Left colon (tissue), 2 donors: ENCODE measurements around the gene MACROD2. TPM values are rescaled to one million over a fixed set of nuclear protein-coding genes. Genes with fewer than 3 reads are reported as not detected.

Experiments
- ATAC-seq: fragments of 200-7000 bp; cut with Tn5 transposase; one replicate; pipeline ENCODE4 v1.9.1; 2020; ENCODE audit warnings: mild to moderate bottlenecking, moderate library complexity
- DNase-seq, 2 donors: peaks; one replicate each; pipeline ENCODE4 v3.0.0-alpha.2; 2020
- intact Hi-C, 2 donors: fragments of 100-400 bp; cut with DNase I in 1 of 2; cut with micrococcal nuclease in 1 of 2; formaldehyde crosslinking; loops; one replicate each; pipeline versions ENCODE4 v1.11.2 to v1.14.0; 2022; cut with DNase I, micrococcal nuclease
- total RNA-seq, 2 donors: library from RNA; stranded (reverse); fragmentation: NEBNext Ultra II Directional; extraction: Animal tissue kit (Norgen Biotek cat#: 25700); gene quantifications; one replicate each; pipeline ENCODE4 v1.2.1, GENCODE V29; 2021
- donor health status: DM: no; HTN: no; CAD: no.
- donor health status: DM: yes; HTN: yes; CAD: no.

Gene MACROD2
- total RNA-seq, 2 donors from 2014 or later = 5.2 to 6.6 TPM

- intact Hi-C loops = no loop called here
- ATAC-seq (no peak), DNase-seq (no peak)
These were observed 1704.9 kb downstream of the MACROD2 start for GRCh38 chr20:15700147-15700765.

GRCh38 chr20:15702161-15702560 lies 1706.8 kb downstream of the MACROD2 start:
- DNase-seq (no peak), ATAC-seq (no peak)
- intact Hi-C loops = no loop called here

DNA sequence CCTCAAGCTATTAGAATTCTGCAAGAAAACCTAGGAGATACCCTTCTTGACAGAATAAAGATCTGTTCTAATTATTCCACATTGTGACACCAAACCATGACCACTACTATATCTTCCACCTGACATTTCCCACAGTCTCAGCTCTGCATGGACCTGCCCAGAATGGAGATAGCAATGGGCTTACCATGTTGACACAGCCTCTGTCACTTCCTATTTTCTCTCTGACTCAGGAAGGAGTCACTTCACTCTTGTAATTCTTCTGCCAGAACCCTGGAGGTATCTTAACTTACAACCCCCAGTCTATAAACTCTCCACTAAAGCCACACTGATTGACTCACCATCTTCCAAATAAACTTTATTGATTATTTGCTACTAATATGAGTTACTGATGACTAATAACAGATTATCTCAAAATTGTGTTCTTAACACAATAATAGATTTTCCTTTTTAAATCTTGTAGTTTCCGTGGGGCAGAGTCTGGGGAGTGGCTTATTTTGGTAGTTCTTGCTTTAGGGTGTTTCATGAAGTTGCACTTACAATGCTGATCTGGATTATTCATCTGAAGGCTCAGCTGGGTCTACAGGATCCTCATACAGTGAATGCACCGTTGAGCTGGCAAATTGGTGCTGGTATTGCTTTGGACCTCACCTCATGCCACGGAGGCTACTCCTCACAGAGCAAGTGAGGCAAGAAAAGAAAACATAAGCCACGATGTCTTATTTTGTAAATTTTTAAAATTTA lies 1708.0 kb downstream of the MACROD2 start:
- no peak for ATAC-seq
- intact Hi-C loops = no loop called here

DNA sequence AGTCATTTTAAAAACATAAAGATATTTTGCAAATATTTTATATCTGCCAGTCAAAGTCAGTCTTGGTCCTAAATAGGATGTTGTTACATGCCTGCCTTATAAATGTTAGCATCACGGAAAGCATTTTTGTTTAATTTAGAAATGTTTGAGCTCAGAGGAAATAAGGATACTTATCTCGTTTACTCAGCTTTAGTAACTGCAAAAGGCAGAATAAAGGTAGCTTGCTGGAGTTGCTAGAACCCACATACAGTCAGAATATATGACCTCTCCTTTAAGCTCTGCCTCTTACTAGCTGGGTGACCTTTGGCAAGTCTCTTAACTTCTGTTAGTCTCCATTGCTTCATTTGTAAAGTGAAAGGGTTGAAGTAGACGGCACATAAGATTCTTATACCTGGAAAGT lies 1710.7 kb downstream of the MACROD2 start:
- DNase-seq (no peak), ATAC-seq (no peak)
- intact Hi-C loops = no loop called here

More for the DNA sequence above, 1708.0 kb downstream of the MACROD2 start:
- DNase-seq = no peak

DNA sequence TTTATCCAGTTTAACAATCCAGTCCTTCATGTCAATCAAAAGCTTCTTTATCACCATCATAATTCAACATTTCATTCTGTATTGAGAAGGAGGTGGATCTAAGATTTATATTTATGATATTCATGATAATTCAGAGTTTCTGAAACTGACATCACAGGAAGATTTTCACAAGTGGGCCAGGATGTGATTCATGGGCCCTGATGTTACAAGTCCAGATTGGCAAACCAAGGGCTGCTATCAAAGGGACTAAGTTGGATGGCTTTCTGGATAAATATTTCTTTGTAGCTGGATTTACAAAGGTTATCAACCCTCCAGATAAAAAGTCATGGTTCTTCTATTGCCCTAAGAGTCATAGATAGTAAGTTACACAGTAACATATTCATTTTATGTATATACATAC lies 1711.4 kb downstream of the MACROD2 start:
- ATAC-seq (no peak), DNase-seq (no peak)
- intact Hi-C loops = no loop called here

- peak in 1 of 2 donors; percentile 72 for DNase-seq
- peak; percentile 74 for ATAC-seq
- intact Hi-C loops = no loop called here
These were observed 1713.8 kb downstream of the MACROD2 start for GRCh38 chr20:15708984-15709598.

DNA sequence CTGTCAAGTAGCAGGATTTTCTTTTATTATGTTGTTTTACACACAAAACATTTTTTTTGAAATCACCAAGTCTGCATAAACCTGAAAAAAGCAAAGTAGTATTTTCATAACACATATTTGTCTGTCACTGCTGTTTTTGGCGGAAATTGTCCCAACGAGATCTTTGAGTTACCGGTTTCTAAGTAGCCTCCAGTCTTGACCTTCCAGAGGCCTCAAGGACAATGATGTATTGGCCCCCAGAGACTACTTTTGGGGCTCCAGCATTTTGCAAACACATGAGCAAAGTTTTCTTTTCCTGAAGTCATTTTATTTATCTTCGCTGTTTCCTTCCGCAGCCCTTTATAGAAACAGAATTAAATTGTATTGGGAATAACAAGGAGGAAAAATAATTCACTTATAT lies 1715.3 kb downstream of the MACROD2 start:
- intact Hi-C loops = no loop called here

DNA sequence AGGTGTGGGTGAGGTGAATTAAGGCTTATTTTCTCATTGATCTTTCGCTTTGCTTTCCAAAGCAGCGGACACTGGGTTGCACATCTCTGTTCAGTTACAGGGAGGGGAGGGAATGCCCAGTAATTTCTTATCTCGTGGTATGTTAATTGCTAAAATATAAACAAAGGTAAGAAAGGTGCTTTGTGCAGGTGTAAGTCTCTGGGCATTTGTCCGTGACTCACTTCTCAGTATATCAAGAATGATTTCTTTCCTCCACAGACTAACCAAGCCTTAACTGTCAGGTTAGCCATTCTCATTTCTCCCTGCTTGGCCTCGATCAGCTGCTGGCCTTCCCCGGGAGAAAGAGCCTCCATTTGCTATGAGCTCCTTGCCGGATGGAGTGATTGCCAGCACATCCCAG lies 1715.9 kb downstream of the MACROD2 start:
- ATAC-seq = no peak
- intact Hi-C loops = no loop called here
- no peak for DNase-seq

More for the DNA sequence above, 1715.3 kb downstream of the MACROD2 start:
- no peak for DNase-seq
- no peak for ATAC-seq

GRCh38 chr20:15716256-15716655 lies 1720.9 kb downstream of the MACROD2 start:
- intact Hi-C loops = no loop called here
- no peak for ATAC-seq

DNA sequence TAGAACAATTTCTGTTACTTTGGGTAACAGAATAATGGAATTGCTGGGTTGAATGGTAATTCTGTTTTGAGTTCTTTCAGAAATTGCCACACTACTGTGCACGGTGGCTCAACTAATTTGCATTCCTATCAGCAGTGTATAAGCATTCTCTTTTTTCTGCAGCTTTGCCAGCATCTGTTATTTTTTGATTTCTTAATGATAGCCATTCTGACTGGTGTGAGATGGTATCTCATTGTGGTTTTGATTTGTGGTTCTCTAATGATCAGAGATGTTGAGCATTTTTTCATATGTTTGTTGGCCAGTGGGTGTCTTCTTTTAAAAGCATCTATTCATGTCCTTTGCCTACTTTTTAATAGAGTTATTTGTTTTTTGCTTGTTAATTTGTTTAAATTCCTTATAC lies 1731.1 kb downstream of the MACROD2 start:
- intact Hi-C loops = no loop called here
- no peak for DNase-seq

More at GRCh38 chr20:15716256-15716655, 1720.9 kb downstream of the MACROD2 start:
- DNase-seq = no peak

DNA sequence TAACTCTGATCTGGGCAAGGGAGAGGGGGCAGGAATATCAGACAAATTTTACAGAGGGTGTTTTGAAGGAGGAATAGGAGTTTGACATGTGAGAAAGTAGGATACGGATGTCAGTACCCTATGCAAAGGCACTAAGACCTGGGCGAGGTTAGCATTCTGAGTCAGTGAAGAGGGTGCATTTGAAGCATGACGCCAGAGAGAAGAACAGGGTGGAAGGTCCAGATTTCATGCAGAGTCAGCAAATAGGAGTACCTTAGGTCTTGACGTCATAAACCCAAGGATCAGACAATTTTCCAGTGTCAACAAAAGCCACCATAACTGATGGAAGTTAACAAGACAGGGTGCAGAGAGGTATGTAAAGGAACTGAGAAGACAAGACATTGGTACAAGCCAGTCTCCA lies 1738.7 kb downstream of the MACROD2 start:
- intact Hi-C loops = no loop called here
- no peak for DNase-seq
- ATAC-seq = no peak

More for the DNA sequence above, 1731.1 kb downstream of the MACROD2 start:
- ATAC-seq = no peak

GRCh38 chr20:15739035-15739434 lies 1743.7 kb downstream of the MACROD2 start:
- intact Hi-C loops = no loop called here
- DNase-seq (no peak), ATAC-seq (no peak)

DNA sequence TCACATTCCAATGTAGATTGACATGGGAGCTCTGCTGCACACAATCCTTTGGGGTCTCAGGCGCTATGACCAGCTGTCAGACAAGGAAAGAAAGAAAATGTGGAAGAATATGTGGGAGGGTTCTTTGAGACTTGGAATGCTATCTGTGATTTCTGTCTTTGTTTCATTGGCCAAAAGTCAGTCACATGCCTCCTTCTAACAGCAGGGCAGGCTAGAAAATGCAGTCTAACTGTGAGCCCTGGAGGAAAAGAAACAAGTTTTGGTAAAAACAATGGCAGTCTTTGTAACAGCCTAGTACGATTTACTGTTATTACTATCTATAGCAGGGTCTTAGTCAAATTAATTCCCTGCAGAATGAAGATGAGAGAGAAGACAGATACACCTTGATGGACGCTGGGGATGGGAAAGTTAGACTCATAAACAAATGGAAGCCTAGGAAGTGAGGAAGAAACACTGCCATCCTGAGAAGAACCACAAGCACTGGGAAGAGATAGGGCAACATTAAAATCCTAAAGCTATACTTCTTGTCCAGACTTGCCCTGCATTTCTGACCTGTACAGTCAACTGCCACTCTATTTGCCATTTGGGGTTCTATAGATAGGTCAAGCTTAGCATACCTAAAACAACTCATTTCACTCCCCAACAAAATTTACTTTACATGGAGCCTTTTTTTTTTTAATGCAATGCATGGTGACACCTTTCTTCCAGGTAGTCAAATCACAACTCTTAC lies 1744.9 kb downstream of the MACROD2 start:
- intact Hi-C loops = no loop called here
- no peak for DNase-seq
- ATAC-seq = no peak

- DNase-seq (no peak), ATAC-seq (no peak)
- intact Hi-C loops = no loop called here
These were observed 1746.8 kb downstream of the MACROD2 start for GRCh38 chr20:15742087-15742486.

DNA sequence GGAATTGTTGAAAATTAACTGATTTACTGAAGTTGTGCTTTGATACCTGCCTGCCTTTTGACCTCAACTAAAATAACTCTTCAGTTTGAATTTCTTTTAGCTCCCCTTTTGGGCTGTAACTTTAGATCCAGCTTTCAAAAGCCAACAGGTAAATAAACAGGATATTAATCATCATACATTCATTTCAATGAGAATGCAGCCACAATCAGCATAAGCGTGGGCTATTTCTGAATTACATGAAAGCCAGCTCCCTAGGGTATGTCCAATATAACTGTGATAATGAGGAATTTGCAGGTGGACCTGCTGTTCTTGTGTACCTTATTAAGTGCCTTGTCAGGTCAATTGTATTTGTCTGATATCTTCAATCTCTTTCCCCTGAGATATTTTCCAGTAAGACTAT lies 1747.3 kb downstream of the MACROD2 start:
- DNase-seq = no peak
- intact Hi-C loops = no loop called here

DNA sequence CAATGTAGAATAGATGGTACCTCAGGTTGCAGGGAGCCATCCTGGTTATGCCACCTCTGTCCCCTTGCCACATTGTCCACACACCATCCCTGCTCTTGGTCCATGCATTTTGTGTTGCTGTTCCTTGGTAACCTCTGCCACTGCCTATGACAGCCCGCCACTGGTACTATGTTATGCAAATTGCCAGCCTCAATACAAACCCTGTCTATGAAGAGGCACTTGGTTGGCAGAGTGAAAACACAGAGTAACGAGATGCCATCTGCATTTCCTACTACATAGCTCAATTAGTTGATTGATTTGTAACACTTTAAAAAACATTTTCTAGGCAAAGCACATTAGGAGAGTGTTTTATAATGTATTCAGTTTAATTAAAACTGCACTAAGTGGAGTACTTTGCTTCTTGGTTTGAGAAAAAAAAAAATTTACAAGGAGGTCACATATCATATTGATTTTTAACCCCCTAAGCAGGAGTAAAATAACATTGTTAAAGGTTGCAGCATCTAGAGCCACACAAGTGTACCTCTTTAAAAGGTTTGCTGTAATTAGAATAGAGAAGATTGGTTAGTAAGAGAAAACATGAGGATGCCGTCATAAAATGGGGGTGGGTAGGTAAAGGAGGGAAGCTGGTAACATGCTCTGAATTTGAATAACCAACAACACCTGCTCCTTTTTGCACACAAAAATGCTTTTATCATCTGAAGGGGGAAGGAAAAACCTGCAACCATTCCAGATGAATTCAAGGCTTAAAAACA lies 1760.9 kb downstream of the MACROD2 start:
- ATAC-seq (no peak), DNase-seq (no peak)
- intact Hi-C loops = no loop called here

More for the DNA sequence above, 1747.3 kb downstream of the MACROD2 start:
- no peak for ATAC-seq

DNA sequence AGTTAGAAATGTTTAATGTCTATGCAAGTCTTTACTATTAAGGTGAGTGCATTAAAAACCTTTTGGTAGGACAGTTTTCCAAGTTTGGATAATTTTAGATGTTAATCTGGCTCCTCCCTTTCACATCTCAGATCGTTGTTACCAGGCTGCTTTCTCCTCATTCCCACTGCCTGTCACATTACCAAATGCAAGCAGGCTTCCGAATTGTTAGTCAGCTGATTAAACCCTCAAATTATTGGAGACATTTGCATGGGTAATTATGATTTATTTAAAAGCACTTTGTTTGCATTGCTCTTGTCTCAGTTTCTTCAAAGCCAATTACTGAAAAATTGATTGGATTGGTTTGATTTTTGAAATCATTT lies 1761.4 kb downstream of the MACROD2 start:
- DNase-seq = no peak
- intact Hi-C loops = no loop called here
- ATAC-seq = no peak

DNA sequence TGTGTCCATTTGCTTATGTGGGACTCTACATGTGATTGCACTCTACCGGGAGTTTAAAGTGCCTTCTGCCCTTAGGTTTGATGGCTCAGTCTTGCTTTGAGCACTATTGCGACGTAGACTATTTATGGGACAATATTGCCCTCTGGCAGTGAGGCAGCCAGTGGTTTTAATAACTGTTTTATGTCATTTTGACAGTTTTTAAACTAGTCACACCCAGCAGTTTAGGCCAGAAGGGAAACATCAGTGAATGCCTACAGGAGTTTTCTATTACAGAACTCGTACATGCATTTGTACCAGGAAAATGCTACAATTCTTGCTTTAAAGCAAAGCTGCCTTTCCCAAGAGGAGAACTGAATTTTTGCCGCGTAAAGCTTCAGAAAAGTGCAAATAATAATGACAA lies 1764.3 kb downstream of the MACROD2 start:
- ATAC-seq = no peak
- no peak for DNase-seq
- intact Hi-C loops = no loop called here
